ENCODE measurements around the gene LAG3. TPM values are rescaled to one million over a fixed set of nuclear protein-coding genes. Genes with fewer than 3 reads are reported as not detected.

Gene LAG3
- total RNA-seq, 4 donors from 2014 or later = 0.68 to 1.4 TPM; not detected in 2

DNA sequence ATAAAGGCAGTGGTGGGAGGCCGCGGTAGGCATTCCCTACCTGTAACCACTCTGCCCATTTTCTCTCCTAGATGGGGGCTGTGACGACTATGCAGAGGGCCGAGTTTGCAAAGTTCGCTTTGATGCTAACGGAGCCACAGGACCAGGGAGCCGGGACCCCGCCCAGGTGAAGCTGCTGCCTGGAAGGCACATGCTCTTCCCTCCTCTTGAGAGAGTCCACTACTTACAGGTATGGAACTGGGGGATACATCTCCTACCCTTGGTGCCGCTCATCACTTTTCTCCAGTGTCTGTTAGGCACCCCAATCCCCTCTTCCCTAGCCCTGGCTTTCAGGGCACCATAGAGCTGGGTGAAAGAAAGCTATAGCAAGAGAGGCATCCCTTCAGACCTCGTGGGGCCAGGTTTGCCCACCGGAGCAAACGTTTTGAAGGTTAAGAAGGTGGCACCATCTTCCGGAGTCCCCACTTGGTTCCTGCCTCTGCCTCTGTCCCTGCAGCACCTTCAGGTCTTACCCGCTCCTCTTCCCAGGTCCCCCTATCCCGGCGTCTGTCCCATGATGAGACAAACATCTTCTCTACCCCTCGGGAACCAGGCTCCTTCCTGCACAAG is 53.9 kb downstream of the LAG3 start:
- WGBS, 2 donors (ENCODE audit: low coverage in 1 of 2) = 76 to 87% methylated on average over 3 to 17 of the region's 17 CpGs
- no peak for DNase-seq
- TF ChIP-seq POLR2AphosphoS5 (IDR thresholded peaks at IDR 0.05) (no peak), POLR2A (IDR thresholded peaks at IDR 0.05) (no peak)
- Histone ChIP-seq H3K4me1 (peaks cover 14 to 43% (median 28%) of the 10 kb centered on the region in 4 donors), H3K9me3 (no peaks in the 10 kb centered on the region), H3K4me3 (no peak overlapping the region), H3K27me3 (peaks cover 67% of the 10 kb centered on the region), H3K36me3 (no peaks in the 10 kb centered on the region), H3K27ac (no peak overlapping the region)
- in situ Hi-C loops (cut with MboI; ENCODE audit: low pct_ligation_motif_present in 1 of 4, low pct_unique_long_range_greater_than_20kb in 1 of 4, low sequenced_read_pairs in 3 of 4) (loop anchor here in 3 of 4 donors (10.0 to 25.0 kb wide), 2 partner anchors 81 to 89 kb away; no protein-coding TSS in a partner anchor), intact Hi-C loops (cut with DNase I; ENCODE audit: low total_unique reads) (loop anchor here (5.0 kb wide), 1 partner anchor 89 kb away; no protein-coding TSS in a partner anchor)

- H3K27ac ChIP-seq = peak overlapping the region; percentile 12 to 81 (median 28)
- in situ Hi-C loops (cut with MboI; ENCODE audit: low pct_ligation_motif_present in 1 of 4, low pct_unique_long_range_greater_than_20kb in 1 of 4, low sequenced_read_pairs in 3 of 4) = loop anchor here in 3 of 4 donors (10.0 to 25.0 kb wide), 2 partner anchors 82 to 90 kb away; no protein-coding TSS in a partner anchor
- DNase-seq = no peak
- H3K27me3 ChIP-seq = peaks cover 63% of the 10 kb centered on the region
- 69 to 81% methylated on average over 8 to 21 of the region's 22 CpGs for WGBS, 2 donors (ENCODE audit: low coverage in 1 of 2)
- TF ChIP-seq POLR2AphosphoS5 (IDR thresholded peaks at IDR 0.05) (no peak), EP300 (IDR thresholded peaks at IDR 0.05; ENCODE audit: low read depth) (no peak), POLR2A (IDR thresholded peaks at IDR 0.05) (no peak)
- TF ChIP-seq, protein P1, sequence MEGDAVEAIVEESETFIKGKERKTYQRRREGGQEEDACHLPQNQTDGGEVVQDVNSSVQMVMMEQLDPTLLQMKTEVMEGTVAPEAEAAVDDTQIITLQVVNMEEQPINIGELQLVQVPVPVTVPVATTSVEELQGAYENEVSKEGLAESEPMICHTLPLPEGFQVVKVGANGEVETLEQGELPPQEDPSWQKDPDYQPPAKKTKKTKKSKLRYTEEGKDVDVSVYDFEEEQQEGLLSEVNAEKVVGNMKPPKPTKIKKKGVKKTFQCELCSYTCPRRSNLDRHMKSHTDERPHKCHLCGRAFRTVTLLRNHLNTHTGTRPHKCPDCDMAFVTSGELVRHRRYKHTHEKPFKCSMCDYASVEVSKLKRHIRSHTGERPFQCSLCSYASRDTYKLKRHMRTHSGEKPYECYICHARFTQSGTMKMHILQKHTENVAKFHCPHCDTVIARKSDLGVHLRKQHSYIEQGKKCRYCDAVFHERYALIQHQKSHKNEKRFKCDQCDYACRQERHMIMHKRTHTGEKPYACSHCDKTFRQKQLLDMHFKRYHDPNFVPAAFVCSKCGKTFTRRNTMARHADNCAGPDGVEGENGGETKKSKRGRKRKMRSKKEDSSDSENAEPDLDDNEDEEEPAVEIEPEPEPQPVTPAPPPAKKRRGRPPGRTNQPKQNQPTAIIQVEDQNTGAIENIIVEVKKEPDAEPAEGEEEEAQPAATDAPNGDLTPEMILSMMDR (IDR thresholded peaks at IDR 0.05) = no peak
- no peaks in the 10 kb centered on the region for H3K9me3 ChIP-seq
- intact Hi-C loops (cut with DNase I; ENCODE audit: low total_unique reads) = loop anchor here (5.0 kb wide), 1 partner anchor 90 kb away; no protein-coding TSS in a partner anchor
- H3K4me1 ChIP-seq = peaks cover 12 to 39% (median 25%) of the 10 kb centered on the region in 4 donors
- no peak overlapping the region for H3K4me3 ChIP-seq
- no peaks in the 10 kb centered on the region for H3K36me3 ChIP-seq
Observed at GRCh38 chr12:6826734-6827436, 54.6 kb downstream of the LAG3 start.

DNA sequence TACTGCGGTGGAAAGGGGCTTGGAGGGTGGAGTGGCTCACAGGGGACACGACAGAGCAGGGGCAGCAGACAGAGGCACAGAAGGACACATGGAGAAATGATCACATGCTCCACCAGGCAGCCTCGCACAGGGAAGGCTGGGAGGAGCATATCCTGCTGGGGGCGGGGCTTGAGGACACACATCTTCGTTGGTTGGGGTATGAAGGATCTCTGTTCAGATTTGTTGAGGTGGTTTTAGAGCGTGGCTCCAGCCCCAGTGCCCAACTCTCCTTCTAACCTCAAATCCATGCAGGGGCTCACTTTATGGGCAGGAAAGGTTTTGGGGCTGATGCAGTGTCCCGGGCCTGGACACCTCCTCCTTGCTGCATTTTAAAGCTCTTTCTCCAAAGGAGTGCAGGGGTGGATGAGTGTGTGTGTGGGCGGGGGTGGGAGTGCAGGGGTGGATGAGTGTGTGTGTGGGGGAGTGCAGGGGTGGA is 55.2 kb downstream of the LAG3 start:
- Histone ChIP-seq H3K4me1 (peaks cover 9 to 33% (median 20%) of the 10 kb centered on the region in 4 donors), H3K9me3 (no peaks in the 10 kb centered on the region), H3K4me3 (no peak overlapping the region), H3K36me3 (no peaks in the 10 kb centered on the region), H3K27ac (peak overlapping the region; percentile 12 to 81 (median 28)), H3K27me3 (peaks cover 57% of the 10 kb centered on the region)
- WGBS, 2 donors (ENCODE audit: low coverage in 1 of 2) = 0 to 10% methylated on average over 3 to 8 of the region's 8 CpGs
- in situ Hi-C loops (cut with MboI; ENCODE audit: low pct_ligation_motif_present in 1 of 4, low pct_unique_long_range_greater_than_20kb in 1 of 4, low sequenced_read_pairs in 3 of 4) (loop anchor here in 3 of 4 donors (10.0 to 25.0 kb wide), 2 partner anchors 83 to 90 kb away; no protein-coding TSS in a partner anchor), intact Hi-C loops (cut with DNase I; ENCODE audit: low total_unique reads) (loop anchor here (5.0 kb wide), 1 partner anchor 90 kb away; no protein-coding TSS in a partner anchor)
- DNase-seq = peak; percentile 82
- no peak for TF ChIP-seq EP300 (IDR thresholded peaks at IDR 0.05; ENCODE audit: low read depth)
- TF ChIP-seq, protein P1 (IDR thresholded peaks at IDR 0.05) = no peak
- TF ChIP-seq POLR2A (IDR thresholded peaks at IDR 0.05) = no peak
- TF ChIP-seq POLR2AphosphoS5 (IDR thresholded peaks at IDR 0.05) = no peak

Other genes starting within 250 kb of the LAG3 start
- gene GAPDH, start 238.0 kb upstream of the LAG3 start, total RNA-seq = 1,000 to 10,000 TPM; 1,806 to 2,946 (median 2,333) TPM
- gene IFFO1, start 216.5 kb upstream of the LAG3 start, total RNA-seq = 10 to 100 TPM in 1 of 4 donors, 1 to 10 TPM in 3; 6.1 to 54.2 (median 8.0) TPM
- gene NOP2, start 204.2 kb upstream of the LAG3 start, total RNA-seq = 100 to 1,000 TPM in 1 of 4 donors, 10 to 100 TPM in 3; 12.8 to 167 (median 30.5) TPM
- 100 to 1,000 TPM; 142 to 165 (median 154) TPM for gene CHD4, start 165.1 kb upstream of the LAG3 start, total RNA-seq
- gene LPAR5, start 136.6 kb upstream of the LAG3 start, total RNA-seq = 10 to 100 TPM; 27.9 to 50.1 (median 30.2) TPM
- gene ACRBP, start 125.1 kb upstream of the LAG3 start, total RNA-seq = 1 to 10 TPM in 3 of 4 donors, not detected in 1; 2.2 to 2.9 (median 2.7) TPM
- gene ING4, start 109.4 kb upstream of the LAG3 start, total RNA-seq = 100 to 1,000 TPM in 1 of 4 donors, 10 to 100 TPM in 3; 41.8 to 165 (median 56.6) TPM
- 10 to 100 TPM; 34.8 to 49.4 (median 42.8) TPM for gene ZNF384, start 83.1 kb upstream of the LAG3 start, total RNA-seq
- gene PIANP, start 71.7 kb upstream of the LAG3 start, total RNA-seq = under 1 TPM in 1 of 4 donors, not detected in 3; 0.64 TPM
- 10 to 100 TPM; 13.1 to 44.9 (median 36.9) TPM for gene COPS7A, start 48.5 kb upstream of the LAG3 start, total RNA-seq
- gene MLF2, start 19.4 kb upstream of the LAG3 start, total RNA-seq = 100 to 1,000 TPM; 100 to 360 (median 164) TPM
- 100 to 1,000 TPM in 1 of 4 donors, 10 to 100 TPM in 3; 64.0 to 124 (median 83.9) TPM for gene PTMS, start 6.2 kb upstream of the LAG3 start, total RNA-seq
- 1 to 10 TPM in 3 of 4 donors, under 1 TPM in 1; 1.00 to 7.9 (median 2.8) TPM for gene CD4, start 17.0 kb downstream of the LAG3 start, total RNA-seq
- gene GPR162, start 49.3 kb downstream of the LAG3 start, total RNA-seq = 1 to 10 TPM in 3 of 4 donors, not detected in 1; 3.0 to 6.4 (median 3.1) TPM
- 10 to 100 TPM in 3 of 4 donors, 1 to 10 TPM in 1; 5.9 to 32.9 (median 14.4) TPM for gene P3H3, start 55.9 kb downstream of the LAG3 start, total RNA-seq
- gene GNB3, start 68.4 kb downstream of the LAG3 start, total RNA-seq = under 1 TPM in 2 of 4 donors, not detected in 2; 0.14 to 0.32 TPM
- gene CDCA3, start 78.8 kb downstream of the LAG3 start, total RNA-seq = 1 to 10 TPM in 3 of 4 donors, not detected in 1; 3.0 to 8.8 (median 3.3) TPM
- gene USP5, start 79.6 kb downstream of the LAG3 start, total RNA-seq = 100 to 1,000 TPM in 1 of 4 donors, 10 to 100 TPM in 3; 30.5 to 171 (median 35.4) TPM
- gene TPI1, start 95.0 kb downstream of the LAG3 start, total RNA-seq = 100 to 1,000 TPM; 360 to 671 (median 400) TPM
- 10 to 100 TPM in 2 of 4 donors, 1 to 10 TPM in 2; 4.5 to 21.0 (median 8.2) TPM for gene SPSB2, start 100.8 kb downstream of the LAG3 start, total RNA-seq
- 10 to 100 TPM in 1 of 4 donors, 1 to 10 TPM in 1, under 1 TPM in 1, not detected in 1; 0.60 to 11.3 (median 5.9) TPM for gene LRRC23, start 132.3 kb downstream of the LAG3 start, total RNA-seq
- gene ENO2, start 142.1 kb downstream of the LAG3 start, total RNA-seq = 10 to 100 TPM in 2 of 4 donors, 1 to 10 TPM in 2; 7.2 to 14.1 (median 9.6) TPM
- gene ATN1, start 155.4 kb downstream of the LAG3 start, total RNA-seq = 100 to 1,000 TPM in 2 of 4 donors, 10 to 100 TPM in 2; 59.1 to 160 (median 112) TPM
- gene RNU7-1, start 171.3 kb downstream of the LAG3 start, total RNA-seq = not detected
- gene C12orf57, start 171.5 kb downstream of the LAG3 start, total RNA-seq = 100 to 1,000 TPM; 303 to 452 (median 386) TPM
- 10 to 100 TPM; 21.7 to 49.0 (median 36.1) TPM for gene PTPN6, start 178.8 kb downstream of the LAG3 start, total RNA-seq
- gene PHB2, start 198.1 kb downstream of the LAG3 start, total RNA-seq = 100 to 1,000 TPM; 196 to 402 (median 263) TPM
- gene EMG1, start 198.4 kb downstream of the LAG3 start, total RNA-seq = 10 to 100 TPM in 3 of 4 donors, 1 to 10 TPM in 1; 5.6 to 30.6 (median 26.6) TPM
- gene LPCAT3, start 246.0 kb downstream of the LAG3 start, total RNA-seq = 100 to 1,000 TPM in 3 of 4 donors, 10 to 100 TPM in 1; 56.1 to 271 (median 111) TPM